GM12892 (cell line): ENCODE measurements around the gene USB1.

Experiments
- DNase-seq: peaks from one replicate; pipeline ENCODE4 v3.0.0; 2011; ENCODE audit not compliant: insufficient read length
- FAIRE-seq: peaks from 2 replicates; lab custom pipeline; 2011; peaks lifted over from hg19 to GRCh38; lab: Jason Lieb, UNC
- POLR2A ChIP-seq: IDR thresholded peaks from 2 replicates; pipeline ENCODE4 v1.6.1; 2011; ENCODE audit warnings: low read depth, low read length, control low read depth
- POLR2AphosphoS5 ChIP-seq: IDR thresholded peaks from 2 replicates; pipeline ENCODE4 v1.6.1; 2011; ENCODE audit warnings: low read depth, low read length, control low read depth
- TAF1 ChIP-seq: IDR thresholded peaks from 2 replicates; pipeline ENCODE4 v1.6.1; 2011; ENCODE audit warnings: low read depth, mild to moderate bottlenecking, control low read depth, low read length, borderline replicate concordance

USB1 gene

GRCh38 chr16:58051296-58051695 lies 50.1 kb downstream of the USB1 start:
- FAIRE-seq (no peak), DNase-seq (no peak)
- TF ChIP-seq POLR2AphosphoS5, result no peak

- DNase-seq, result no peak
- FAIRE-seq, result no peak
- TF ChIP-seq TAF1, result no peak
- TF ChIP-seq POLR2AphosphoS5, result no peak
- TF ChIP-seq POLR2A, result no peak
Measured at GRCh38 chr16:58051821-58052603, 50.8 kb downstream of the USB1 start.

- FAIRE-seq (no peak), DNase-seq (no peak)
- TF ChIP-seq TAF1 (no peak), POLR2A (no peak)
Measured at GRCh38 chr16:58053682-58054005, 52.4 kb downstream of the USB1 start.

- DNase-seq, result no peak
- FAIRE-seq, result no peak
Measured at GRCh38 chr16:58054289-58054688, 53.1 kb downstream of the USB1 start.

GRCh38 chr16:58056580-58056979 lies 55.4 kb downstream of the USB1 start:
- FAIRE-seq (no peak), DNase-seq (no peak)
- TF ChIP-seq POLR2A (no peak), POLR2AphosphoS5 (no peak), TAF1 (no peak)

More at GRCh38 chr16:58054289-58054688, 53.1 kb downstream of the USB1 start:
- TF ChIP-seq POLR2AphosphoS5 (no peak), POLR2A (no peak), TAF1 (no peak)

GRCh38 chr16:58057121-58057520 lies 55.9 kb downstream of the USB1 start:
- no peak for FAIRE-seq
- no peak for DNase-seq
- TF ChIP-seq POLR2A (no peak), TAF1 (no peak), POLR2AphosphoS5 (no peak)

GRCh38 chr16:58057784-58058183 lies 56.6 kb downstream of the USB1 start:
- FAIRE-seq, result no peak
- TF ChIP-seq POLR2AphosphoS5 (no peak), POLR2A (no peak), TAF1 (no peak)
- DNase-seq, result no peak

GRCh38 chr16:58062821-58063220 lies 61.6 kb downstream of the USB1 start:
- no peak for TF ChIP-seq POLR2A
- TF ChIP-seq POLR2AphosphoS5, result no peak
- TF ChIP-seq TAF1, result no peak

GRCh38 chr16:58063377-58064076 lies 62.3 kb downstream of the USB1 start:
- TF ChIP-seq TAF1 (no peak), POLR2AphosphoS5 (no peak), POLR2A (no peak)
- FAIRE-seq (no peak), DNase-seq (no peak)

More at GRCh38 chr16:58062821-58063220, 61.6 kb downstream of the USB1 start:
- FAIRE-seq, result no peak
- no peak for DNase-seq

GRCh38 chr16:58070585-58070984 lies 69.4 kb downstream of the USB1 start:
- FAIRE-seq (no peak), DNase-seq (no peak)
- no peak for TF ChIP-seq POLR2AphosphoS5
- no peak for TF ChIP-seq POLR2A
- no peak for TF ChIP-seq TAF1
